GM12891 (cell line): ENCODE measurements around the gene STYXL1.
A peak's percentile ranks its signal among the peaks of the same experiment; 100 is the strongest.
"Not testable (repeated sequence)": the region's sequence is repeated elsewhere in the genome, so short reads cannot be mapped to it uniquely, and the experiment has no call there.

Experiments used
- DNase-seq: peaks from one replicate; pipeline ENCODE4 v3.0.0; 2011; ENCODE audit warnings: low spot score; ENCODE audit not compliant: insufficient read length
- FAIRE-seq: peaks from 2 replicates; lab custom pipeline; 2011; peaks lifted over from hg19 to GRCh38; lab: Jason Lieb, UNC
- PAX5 ChIP-seq: IDR thresholded peaks from 2 replicates; pipeline ENCODE4 v1.6.1; 2011; ENCODE audit warnings: low read length, moderate library complexity, mild to moderate bottlenecking; ENCODE audit not compliant: insufficient read depth, severe bottlenecking
- POLR2A ChIP-seq: IDR thresholded peaks from 2 replicates; pipeline ENCODE4 v1.6.1; 2011; ENCODE audit warnings: low read depth, low read length, control low read depth
- POLR2AphosphoS5 ChIP-seq: IDR thresholded peaks from 2 replicates; pipeline ENCODE4 v1.6.1; 2011; ENCODE audit warnings: low read depth, low read length, control low read depth
- POU2F2 ChIP-seq: IDR thresholded peaks from 2 replicates; pipeline ENCODE4 v1.6.1; 2011; ENCODE audit warnings: low read depth, mild to moderate bottlenecking, control low read depth, low read length, moderate library complexity
- SPI1 ChIP-seq: IDR thresholded peaks from 2 replicates; pipeline ENCODE4 v1.6.1; 2011; ENCODE audit warnings: low read depth, low read length, control low read depth
- TAF1 ChIP-seq: IDR thresholded peaks from 2 replicates; pipeline ENCODE4 v1.6.1; 2011; ENCODE audit warnings: low read depth, low read length, control low read depth

STYXL1 gene

DNA sequence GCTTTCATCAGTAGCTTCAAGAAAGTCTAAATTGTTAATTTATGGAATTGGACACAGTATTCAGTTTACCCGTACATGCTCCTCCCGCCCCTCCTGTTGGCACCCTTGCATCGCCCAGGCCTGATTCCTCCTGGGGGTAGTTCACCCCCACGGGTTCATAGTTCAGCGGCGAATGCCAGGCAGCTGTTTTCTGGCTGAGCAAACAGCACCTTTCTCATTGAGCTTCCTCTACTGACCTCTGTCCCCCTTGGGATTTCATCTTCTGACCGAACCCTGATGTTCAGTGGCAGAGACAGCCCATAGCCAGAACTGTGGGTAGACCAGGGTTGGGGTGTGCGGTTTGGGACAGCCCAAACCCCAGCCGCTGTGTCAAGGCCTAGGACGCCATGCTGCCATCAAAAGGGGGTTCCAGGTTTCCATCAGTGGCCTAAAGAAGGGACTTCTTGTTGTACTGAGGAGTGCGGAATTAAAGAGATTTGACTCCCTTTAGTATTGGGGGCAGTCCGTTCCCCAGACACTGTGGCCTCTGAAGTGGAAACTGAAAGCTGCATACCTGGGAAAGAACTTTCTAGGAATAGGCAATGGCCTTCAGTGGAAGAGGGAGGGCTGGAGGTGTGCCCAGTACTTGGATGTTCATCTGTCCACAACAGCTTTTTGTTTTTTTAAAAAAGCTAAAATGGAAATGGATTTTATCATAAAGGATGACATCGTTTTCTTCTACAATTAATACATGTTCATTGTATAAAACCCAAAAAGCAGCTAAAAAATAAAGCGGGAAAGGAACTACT lies 19.1 kb upstream of the STYXL1 start:
- DNase-seq (no peak), FAIRE-seq (no peak)
- TF ChIP-seq POLR2A (0 out of 2 replicates have a peak, but pooled peaks have one; percentile 24), POLR2AphosphoS5 (peak; percentile 48; the same call in 1 of the 2 replicates), PAX5 (no peak)

DNA sequence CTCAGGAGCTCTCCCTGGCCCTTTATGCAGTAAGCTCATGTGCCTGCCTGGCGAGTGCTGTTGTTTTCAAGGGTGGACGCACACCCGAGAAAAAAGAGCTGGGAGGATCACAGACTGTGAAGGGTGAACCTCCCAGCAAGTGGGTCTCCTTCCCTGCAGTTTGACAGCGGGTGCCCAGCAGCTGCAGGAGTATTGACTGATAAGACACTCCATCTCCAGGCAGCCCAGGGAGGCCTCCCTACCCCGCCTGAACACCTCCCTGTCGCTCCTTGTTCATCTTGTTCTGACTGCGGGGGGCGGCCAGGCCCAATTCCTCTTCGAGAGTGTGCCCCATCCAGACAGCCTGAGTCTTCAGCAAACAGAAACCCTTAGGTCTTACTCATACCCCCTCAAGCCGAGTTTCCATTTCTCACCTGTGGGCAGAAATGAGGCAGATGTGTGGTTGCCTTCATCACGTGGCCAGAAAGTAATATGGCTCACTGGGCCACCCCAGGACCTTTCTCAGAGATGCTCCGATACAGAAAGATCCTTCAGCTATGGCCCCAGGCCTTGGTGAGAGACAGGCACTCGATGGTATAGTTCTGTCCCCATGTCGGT lies 17.3 kb upstream of the STYXL1 start:
- no peak for FAIRE-seq

DNA sequence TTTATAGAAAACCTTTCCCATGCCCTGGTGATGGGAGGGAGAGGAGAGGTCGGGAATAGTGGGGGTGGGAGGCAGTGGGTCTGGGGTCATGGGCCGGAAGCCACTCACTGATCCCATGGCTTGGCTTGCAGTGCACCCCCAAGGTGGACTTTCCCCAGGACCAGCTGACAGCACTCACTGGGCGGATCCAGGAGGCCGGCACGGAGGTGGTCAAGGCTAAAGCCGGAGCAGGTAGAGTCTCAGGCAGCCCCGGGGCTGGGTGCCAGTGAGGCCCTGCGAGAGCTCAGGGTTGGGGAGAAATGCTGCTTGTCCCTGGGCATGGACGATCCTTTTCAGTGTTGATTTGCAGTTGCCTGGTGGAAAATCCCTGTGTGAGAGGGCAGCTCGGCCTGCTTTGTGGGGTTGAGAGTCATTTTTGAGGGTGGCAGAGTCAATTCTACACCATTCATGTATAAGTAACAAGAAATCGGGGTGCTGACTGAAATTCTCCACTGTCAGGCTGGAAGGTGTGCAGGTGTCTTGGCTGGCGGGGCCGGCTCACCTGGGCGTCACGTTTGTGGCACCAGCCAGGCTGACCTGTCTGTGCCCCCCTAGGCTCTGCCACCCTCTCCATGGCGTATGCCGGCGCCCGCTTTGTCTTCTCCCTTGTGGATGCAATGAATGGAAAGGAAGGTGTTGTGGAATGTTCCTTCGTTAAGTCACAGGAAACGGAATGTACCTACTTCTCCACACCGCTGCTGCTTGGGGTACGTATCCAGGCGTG lies 16.6 kb upstream of the STYXL1 start:
- DNase-seq (no peak), FAIRE-seq (no peak)
- TF ChIP-seq PAX5 = no peak
- no peak for TF ChIP-seq POLR2A

More for the DNA sequence above, 17.3 kb upstream of the STYXL1 start:
- DNase-seq = no peak
- TF ChIP-seq POLR2AphosphoS5 (no peak), POLR2A (no peak)

DNA sequence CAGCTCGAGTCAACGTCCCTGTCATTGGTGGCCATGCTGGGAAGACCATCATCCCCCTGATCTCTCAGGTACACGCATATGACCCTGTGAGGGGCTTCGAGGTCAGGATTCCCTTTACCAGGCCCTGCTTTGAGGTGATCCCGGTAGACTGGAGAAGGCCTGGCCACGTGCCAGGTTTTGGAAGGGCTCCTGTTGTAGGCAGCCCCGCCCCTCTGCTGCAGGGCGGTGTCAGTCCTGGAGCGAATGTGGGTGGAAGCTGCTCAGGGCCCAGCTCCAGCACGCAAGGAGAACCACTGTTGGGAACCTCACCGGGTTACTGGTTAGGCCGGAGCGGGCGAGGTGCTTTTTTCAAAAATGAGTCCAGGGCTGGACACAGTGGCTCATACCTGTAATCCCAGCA lies 15.7 kb upstream of the STYXL1 start:
- TF ChIP-seq POLR2A (no peak), POU2F2 (no peak), TAF1 (no peak), PAX5 (no peak), SPI1 (no peak), POLR2AphosphoS5 (no peak)
- DNase-seq (no peak), FAIRE-seq (no peak)

DNA sequence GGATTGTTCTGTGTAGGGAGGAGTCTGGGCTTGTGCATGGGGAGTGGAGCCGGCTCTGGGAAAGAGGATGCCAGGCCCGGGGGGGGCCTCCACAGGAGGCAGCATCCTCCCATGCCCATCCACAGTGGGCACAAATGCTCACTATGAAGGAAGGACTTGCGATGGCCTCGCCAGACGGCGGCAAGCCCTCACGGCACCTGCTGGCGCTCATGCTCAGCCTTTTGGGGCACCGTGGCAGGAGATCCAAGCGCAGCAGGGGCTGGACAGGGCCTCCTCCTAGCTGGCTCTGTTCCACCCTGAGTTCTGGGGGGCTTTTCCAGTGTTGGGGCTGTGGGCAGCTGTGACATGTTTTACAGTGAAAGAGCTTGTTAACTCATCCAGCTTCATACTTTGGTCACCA lies 15.3 kb upstream of the STYXL1 start:
- no peak for FAIRE-seq

DNA sequence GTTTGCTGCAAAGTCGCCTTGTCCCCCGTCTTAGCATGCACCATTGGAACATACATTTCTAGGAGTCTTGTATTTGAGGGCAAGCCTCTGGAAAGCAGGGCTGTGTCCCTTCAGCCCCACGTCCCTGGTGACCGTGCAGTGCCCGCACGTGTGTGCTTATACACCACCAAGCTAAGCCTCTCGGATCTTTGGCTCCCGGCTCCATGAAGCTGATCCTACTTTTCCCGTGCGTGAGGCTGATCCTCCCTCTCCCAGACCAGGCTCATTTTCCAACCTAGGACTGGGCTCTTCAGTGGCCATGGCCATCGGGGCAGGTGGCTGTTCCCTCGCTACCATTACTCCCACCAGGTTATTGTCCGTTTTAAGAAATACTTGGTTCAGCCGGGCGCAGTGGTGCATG lies 14.5 kb upstream of the STYXL1 start:
- no peak for DNase-seq
- no peak for TF ChIP-seq POU2F2
- no peak for TF ChIP-seq SPI1
- TF ChIP-seq PAX5 = no peak
- TF ChIP-seq POLR2A = no peak
- TF ChIP-seq POLR2AphosphoS5 = no peak
- TF ChIP-seq TAF1 = no peak
- FAIRE-seq = no peak

More for the DNA sequence above, 15.3 kb upstream of the STYXL1 start:
- TF ChIP-seq TAF1 = no peak
- no peak for TF ChIP-seq PAX5
- TF ChIP-seq POLR2A = no peak
- no peak for TF ChIP-seq SPI1
- no peak for TF ChIP-seq POLR2AphosphoS5
- no peak for TF ChIP-seq POU2F2
- no peak for DNase-seq

DNA sequence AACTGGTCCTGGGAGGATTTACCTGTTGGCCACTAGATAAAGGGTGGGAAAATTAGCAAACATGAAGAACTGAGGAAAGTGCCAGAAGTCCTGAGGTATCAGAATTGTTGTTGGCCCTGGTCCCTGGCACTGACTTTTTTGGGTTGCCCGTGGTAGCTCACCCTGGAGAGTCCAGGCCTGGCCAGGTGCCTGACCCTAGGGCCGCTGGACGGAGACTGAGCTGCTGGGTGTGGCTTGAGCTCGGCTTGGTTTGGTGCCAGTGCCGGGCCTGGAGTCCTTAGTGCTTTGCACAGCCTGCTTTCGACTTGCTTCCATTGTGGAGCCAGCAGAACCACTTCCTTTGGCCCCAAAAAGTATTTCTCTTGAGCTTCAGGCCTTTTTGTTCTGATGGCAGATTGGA lies 13.0 kb upstream of the STYXL1 start:
- TF ChIP-seq POLR2A = no peak
- TF ChIP-seq TAF1 = no peak
- TF ChIP-seq POU2F2 = no peak
- TF ChIP-seq PAX5 = no peak
- no peak for TF ChIP-seq POLR2AphosphoS5
- TF ChIP-seq SPI1 = no peak
- DNase-seq (no peak), FAIRE-seq (no peak)

DNA sequence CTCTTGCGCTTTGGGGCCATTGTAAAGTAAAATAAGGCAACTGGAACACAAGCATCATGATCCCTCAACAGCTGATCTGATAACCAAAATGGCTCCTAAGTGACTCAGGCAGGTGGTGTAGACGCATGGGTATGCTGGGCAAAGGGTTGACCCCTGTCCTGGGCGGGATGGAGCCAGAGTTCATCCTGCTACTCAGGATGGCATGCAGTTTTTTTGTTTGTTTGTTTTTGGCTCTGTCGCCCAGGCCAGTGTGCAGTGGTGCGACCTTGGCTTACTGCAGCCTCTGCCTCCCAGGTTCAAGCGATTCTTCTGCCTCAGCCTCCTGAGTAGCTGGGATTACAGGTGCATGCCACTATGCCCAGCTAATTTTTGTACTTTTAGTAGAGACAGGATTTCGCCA lies 10.9 kb upstream of the STYXL1 start:
- DNase-seq, FAIRE-seq: not testable (repeated sequence)

DNA sequence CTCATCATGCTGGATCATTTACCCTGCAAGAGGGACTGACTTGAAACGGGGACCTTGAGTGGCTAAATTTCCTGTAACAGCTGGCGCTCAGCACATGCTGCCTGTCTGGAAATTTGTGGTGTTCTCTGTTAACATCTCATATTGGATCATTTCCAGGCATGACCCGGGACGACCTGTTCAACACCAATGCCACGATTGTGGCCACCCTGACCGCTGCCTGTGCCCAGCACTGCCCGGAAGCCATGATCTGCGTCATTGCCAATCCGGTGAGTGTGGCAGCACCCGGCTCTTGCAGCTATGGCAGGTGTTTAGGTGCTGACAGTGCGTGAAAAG lies 10.0 kb upstream of the STYXL1 start:
- no peak for DNase-seq
- TF ChIP-seq PAX5 = no peak
- 0 out of 2 replicates have a peak, but pooled peaks have one; percentile 28 for TF ChIP-seq POLR2A
- FAIRE-seq = no peak

DNA sequence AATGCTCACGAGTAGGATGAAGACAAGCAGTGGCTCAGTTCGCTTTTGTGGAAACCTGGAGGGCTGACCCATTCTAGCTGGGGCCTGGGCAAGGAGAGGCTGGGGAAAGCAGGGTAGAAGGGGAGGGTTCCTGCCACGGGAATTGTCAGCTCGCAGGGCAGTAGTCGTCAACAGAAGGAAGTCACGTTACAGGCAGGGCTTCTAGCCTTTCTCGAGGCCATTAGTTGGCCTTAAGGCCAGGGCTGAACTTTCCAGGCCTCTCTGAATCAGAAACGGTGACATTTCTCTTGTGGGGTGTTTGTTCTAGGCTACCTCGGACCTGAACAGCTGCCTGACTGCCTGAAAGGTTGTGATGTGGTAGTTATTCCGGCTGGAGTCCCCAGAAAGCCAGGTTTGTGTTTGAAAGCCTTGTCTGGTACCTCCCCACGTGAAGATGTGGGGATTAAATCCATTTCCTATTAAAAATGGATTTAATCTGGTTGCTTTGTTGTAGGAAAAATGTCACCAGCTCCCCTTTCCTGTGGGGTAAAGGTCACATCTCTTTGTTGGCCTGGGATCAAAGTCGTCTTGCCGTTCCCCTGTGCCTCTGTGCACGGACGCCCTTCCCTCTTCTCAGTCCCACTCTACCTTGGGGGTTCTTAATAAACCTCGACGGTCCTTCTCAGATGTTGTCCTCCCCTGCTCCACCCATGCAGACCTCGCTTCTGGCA lies 9.5 kb upstream of the STYXL1 start:
- TF ChIP-seq POU2F2 (no peak), PAX5 (no peak), TAF1 (no peak), POLR2AphosphoS5 (no peak), POLR2A (no peak), SPI1 (no peak)
- DNase-seq (no peak), FAIRE-seq (no peak)
